ENCODE data around the gene CD109. TPM values are rescaled to one million over a fixed set of nuclear protein-coding genes. Genes with fewer than 3 reads are reported as not detected.
"Not testable (repeated sequence)": the region's sequence is repeated elsewhere in the genome, so short reads cannot be mapped to it uniquely, and the experiment has no call there.

Gene CD109
- total RNA-seq, 3 donors from 2014 or later, result 1.7 to 9.1 (median 4.4) TPM

- peak; percentile 86 for TF ChIP-seq CTCF (IDR thresholded peaks at IDR 0.05)
- intact Hi-C loops (cut with DNase I, micrococcal nuclease), result loop anchor here in 1 of 2 donors (5.0 kb wide), 1 partner anchor 57 kb away; no protein-coding TSS in a partner anchor
- H3K9me3 ChIP-seq, result no peaks in the 10 kb centered on the region
- H3K4me1 ChIP-seq (ENCODE audit: low read depth), result peaks cover 5% of the 10 kb centered on the region
- DNase-seq (peak in 2 of 3 donors; percentile 59 to 94), ATAC-seq (peak; percentile 95)
- no peaks in the 10 kb centered on the region for H3K36me3 ChIP-seq (ENCODE audit: low read depth)
- no peak overlapping the region for H3K4me3 ChIP-seq
Observed at GRCh38 chr6:73675466-73676098, 20.4 kb upstream of the CD109 start.

GRCh38 chr6:73679009-73679408 lies 17.0 kb upstream of the CD109 start:
- no peaks in the 10 kb centered on the region for H3K36me3 ChIP-seq (ENCODE audit: low read depth)
- intact Hi-C loops (cut with DNase I, micrococcal nuclease), result loop anchor here in 1 of 2 donors (5.0 kb wide), 1 partner anchor 53 kb away; no protein-coding TSS in a partner anchor
- no peak overlapping the region for H3K4me3 ChIP-seq
- H3K4me1 ChIP-seq (ENCODE audit: low read depth), result peaks cover 5% of the 10 kb centered on the region
- DNase-seq (no peak), ATAC-seq (no peak)
- no peaks in the 10 kb centered on the region for H3K9me3 ChIP-seq
- no peak for TF ChIP-seq CTCF (IDR thresholded peaks at IDR 0.05)

GRCh38 chr6:73679846-73680245 lies 16.2 kb upstream of the CD109 start:
- DNase-seq; H3K4me3 ChIP-seq; ATAC-seq; H3K36me3 ChIP-seq (ENCODE audit: low read depth); H3K9me3 ChIP-seq; H3K4me1 ChIP-seq (ENCODE audit: low read depth): not testable (repeated sequence)
- intact Hi-C loops (cut with DNase I, micrococcal nuclease), result loop anchor here in 1 of 2 donors (5.0 kb wide), 1 partner anchor 52 kb away; no protein-coding TSS in a partner anchor

GRCh38 chr6:73680289-73680918 lies 15.6 kb upstream of the CD109 start:
- intact Hi-C loops (cut with DNase I, micrococcal nuclease), result no loop called here
- Histone ChIP-seq H3K4me1 (ENCODE audit: low read depth) (peaks cover 3% of the 10 kb centered on the region), H3K9me3 (no peaks in the 10 kb centered on the region), H3K36me3 (ENCODE audit: low read depth) (no peaks in the 10 kb centered on the region), H3K4me3 (no peak overlapping the region)
- DNase-seq (no peak), ATAC-seq (no peak)
- TF ChIP-seq CTCF (IDR thresholded peaks at IDR 0.05), result no peak

GRCh38 chr6:73683574-73683973 lies 12.4 kb upstream of the CD109 start:
- H3K4me3 ChIP-seq; intact Hi-C loops (cut with DNase I, micrococcal nuclease); H3K4me1 ChIP-seq (ENCODE audit: low read depth); H3K36me3 ChIP-seq (ENCODE audit: low read depth); H3K9me3 ChIP-seq; ATAC-seq; DNase-seq: not testable (repeated sequence)

GRCh38 chr6:73688351-73688750 lies 7.7 kb upstream of the CD109 start:
- Histone ChIP-seq H3K36me3 (ENCODE audit: low read depth) (no peaks in the 10 kb centered on the region), H3K4me1 (ENCODE audit: low read depth) (no peaks in the 10 kb centered on the region), H3K4me3 (no peak overlapping the region), H3K9me3 (no peaks in the 10 kb centered on the region)
- intact Hi-C loops (cut with DNase I, micrococcal nuclease), result no loop called here
- no peak for TF ChIP-seq CTCF (IDR thresholded peaks at IDR 0.05)
- DNase-seq, result no peak
- no peak for ATAC-seq

All from mucosa of descending colon (tissue), 3 donors.